ENCODE results near the gene TIMM22.
"Not testable (repeated sequence)": the region's sequence is repeated elsewhere in the genome, so short reads cannot be mapped to it uniquely, and the experiment has no call there.

TIMM22 gene

GRCh38 chr17:1039511-1040215, 42.7 kb downstream of the TIMM22 start:
- Mint-ChIP-seq H3K4me3 (no peak overlapping the region), H3K4me1 (peaks cover 7% of the 10 kb centered on the region), H3K27ac (no peak overlapping the region), H3K36me3 (peaks cover 16% of the 10 kb centered on the region), H3K9me3 (no peaks in the 10 kb centered on the region), H3K27me3 (no peaks in the 10 kb centered on the region)
- ATAC-seq (ENCODE audit: low read depth) (no peak), DNase-seq (ENCODE audit: low spot score in 2 of 2) (no peak)

DNA sequence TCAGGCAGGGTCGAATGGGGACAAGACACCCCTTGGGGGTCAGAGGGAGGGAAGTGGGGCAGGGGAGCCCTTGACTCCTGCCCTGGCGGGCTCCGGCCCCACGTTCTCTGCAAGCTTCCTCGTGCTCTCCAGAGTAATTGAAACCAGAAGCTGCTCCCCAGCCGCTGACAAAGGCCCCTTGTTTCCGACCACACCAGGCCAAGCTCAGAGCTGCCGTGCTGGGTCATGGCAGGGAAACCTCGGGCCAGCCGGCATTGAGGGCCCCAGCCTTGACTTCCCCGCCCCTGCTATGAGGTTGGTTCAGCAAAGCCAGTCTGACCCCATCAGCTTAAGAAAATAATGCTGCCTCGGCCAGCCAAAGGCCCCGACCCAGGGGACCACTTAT, 43.3 kb downstream of the TIMM22 start:
- Mint-ChIP-seq H3K4me1 (peaks cover 5% of the 10 kb centered on the region), H3K36me3 (peaks cover 19% of the 10 kb centered on the region), H3K9me3 (no peaks in the 10 kb centered on the region), H3K27me3 (no peaks in the 10 kb centered on the region), H3K27ac (no peak overlapping the region), H3K4me3 (no peak overlapping the region)
- ATAC-seq (ENCODE audit: low read depth) (no peak), DNase-seq (ENCODE audit: low spot score in 2 of 2) (no peak)

GRCh38 chr17:1041746-1042145, 44.8 kb downstream of the TIMM22 start:
- H3K27ac Mint-ChIP-seq = no peak overlapping the region

GRCh38 chr17:1042486-1042885, 45.6 kb downstream of the TIMM22 start:
- Mint-ChIP-seq H3K4me1 (peaks cover 5% of the 10 kb centered on the region), H3K4me3 (no peak overlapping the region), H3K27ac (no peak overlapping the region), H3K27me3 (no peaks in the 10 kb centered on the region), H3K36me3 (peaks cover 22% of the 10 kb centered on the region), H3K9me3 (no peaks in the 10 kb centered on the region)
- ATAC-seq (ENCODE audit: low read depth) (no peak), DNase-seq (ENCODE audit: low spot score in 2 of 2) (no peak)

More at GRCh38 chr17:1041746-1042145, 44.8 kb downstream of the TIMM22 start:
- Mint-ChIP-seq H3K27me3 (no peaks in the 10 kb centered on the region), H3K4me1 (peaks cover 5% of the 10 kb centered on the region), H3K36me3 (peaks cover 22% of the 10 kb centered on the region), H3K9me3 (no peaks in the 10 kb centered on the region), H3K4me3 (no peak overlapping the region)
- ATAC-seq (ENCODE audit: low read depth) (no peak), DNase-seq (ENCODE audit: low spot score in 2 of 2) (no peak)

DNA sequence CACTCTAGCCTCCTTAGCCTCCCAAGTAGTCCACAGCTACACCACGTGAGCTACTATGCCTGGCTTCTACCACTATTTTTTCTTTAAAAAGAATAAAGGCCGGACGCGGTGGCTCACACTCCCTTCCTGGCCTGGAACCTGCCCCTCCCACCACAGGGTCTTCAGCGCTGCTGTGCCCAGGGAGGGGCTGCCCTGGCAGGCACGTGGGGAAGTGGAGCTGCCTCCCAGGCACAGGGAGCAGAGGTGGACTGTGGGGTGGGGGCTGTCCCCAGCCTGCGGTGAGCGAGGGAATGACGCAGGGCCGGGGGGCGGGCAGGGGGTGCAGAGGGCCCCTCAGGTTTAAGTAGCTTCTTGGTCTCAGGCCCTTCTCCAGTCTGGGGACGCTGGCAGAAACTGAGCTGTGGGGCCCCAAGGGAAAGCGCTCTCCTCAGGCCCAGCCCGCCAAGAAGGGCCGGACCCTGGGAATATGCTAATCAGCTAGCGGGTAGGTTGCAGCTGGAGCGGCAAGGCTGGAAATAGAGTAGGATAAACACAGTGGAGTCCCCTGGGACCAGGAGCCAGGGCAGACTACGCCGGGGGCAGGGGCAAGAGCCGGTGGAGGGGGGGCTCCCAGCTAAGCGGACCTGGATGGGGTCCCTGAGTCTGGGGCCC, 46.8 kb downstream of the TIMM22 start:
- Mint-ChIP-seq H3K27ac (no peak overlapping the region), H3K4me1 (peaks cover 5% of the 10 kb centered on the region), H3K9me3 (no peaks in the 10 kb centered on the region), H3K27me3 (no peaks in the 10 kb centered on the region), H3K36me3 (peaks cover 23% of the 10 kb centered on the region), H3K4me3 (no peak overlapping the region)
- DNase-seq (ENCODE audit: low spot score in 2 of 2) (no peak), ATAC-seq (ENCODE audit: low read depth) (no peak)

DNA sequence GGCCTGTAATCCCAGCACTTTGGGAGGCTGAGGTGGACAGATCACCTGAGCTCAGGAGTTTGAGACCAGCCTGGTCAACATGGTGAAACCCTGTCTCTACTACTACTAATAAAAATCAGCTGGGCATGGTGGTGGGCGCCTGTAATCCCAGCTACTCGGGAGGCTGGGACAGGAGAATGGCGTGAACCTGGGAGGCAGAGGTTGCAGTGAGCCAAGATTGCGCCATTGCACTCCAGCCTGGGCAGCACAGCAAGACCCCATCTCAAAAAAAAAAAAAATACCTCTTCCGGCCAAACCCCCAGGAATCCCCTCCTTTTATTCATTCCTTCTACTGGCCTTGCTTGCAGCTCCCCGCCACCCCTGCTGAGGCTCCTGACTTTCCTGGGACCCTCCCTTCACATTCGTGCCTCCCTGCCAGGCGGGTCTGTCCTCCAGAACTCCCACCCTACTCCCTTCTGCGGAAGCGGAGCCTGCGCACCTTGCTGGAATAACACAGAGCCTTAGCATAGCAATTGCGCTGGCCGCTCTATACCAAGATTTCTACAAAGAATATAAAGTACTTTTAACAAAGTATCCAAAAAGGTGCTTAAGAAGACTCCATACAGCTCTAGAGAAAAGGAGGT, 47.6 kb downstream of the TIMM22 start:
- H3K36me3 Mint-ChIP-seq = peaks cover 25% of the 10 kb centered on the region
- not testable (repeated sequence) for H3K27ac Mint-ChIP-seq; H3K4me1 Mint-ChIP-seq; H3K9me3 Mint-ChIP-seq; DNase-seq (ENCODE audit: low spot score in 2 of 2); H3K27me3 Mint-ChIP-seq; H3K4me3 Mint-ChIP-seq; ATAC-seq (ENCODE audit: low read depth)

DNA sequence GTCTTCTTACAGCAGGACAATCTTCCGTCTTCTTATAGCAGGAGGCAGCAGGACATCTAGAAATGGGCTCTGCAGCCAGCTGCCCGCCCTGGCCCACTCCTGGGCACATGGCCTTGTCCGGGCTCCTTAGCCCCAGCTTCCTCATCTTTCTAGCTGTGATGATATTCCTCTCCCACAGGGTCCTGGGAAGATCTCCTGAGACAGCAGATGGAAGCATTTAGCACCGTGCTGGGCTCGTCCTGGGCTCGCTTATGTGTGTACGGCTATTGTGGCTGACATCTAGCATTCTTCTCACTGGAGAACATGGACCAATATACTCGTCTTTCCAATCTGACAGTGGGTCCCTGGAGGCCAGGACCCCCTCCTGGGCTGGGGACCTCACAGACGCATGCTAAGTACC, 48.5 kb downstream of the TIMM22 start:
- no peak overlapping the region for H3K27ac Mint-ChIP-seq
- ATAC-seq (ENCODE audit: low read depth) (no peak), DNase-seq (ENCODE audit: low spot score in 2 of 2) (no peak)
- H3K27me3 Mint-ChIP-seq = no peaks in the 10 kb centered on the region
- no peaks in the 10 kb centered on the region for H3K9me3 Mint-ChIP-seq
- peaks cover 5% of the 10 kb centered on the region for H3K4me1 Mint-ChIP-seq
- H3K36me3 Mint-ChIP-seq = peaks cover 27% of the 10 kb centered on the region
- H3K4me3 Mint-ChIP-seq = no peak overlapping the region

GRCh38 chr17:1047177-1047878, 50.4 kb downstream of the TIMM22 start:
- Mint-ChIP-seq H3K27ac (no peak overlapping the region), H3K36me3 (peaks cover 23% of the 10 kb centered on the region), H3K4me1 (peaks cover 3% of the 10 kb centered on the region), H3K4me3 (no peak overlapping the region), H3K9me3 (no peaks in the 10 kb centered on the region), H3K27me3 (no peaks in the 10 kb centered on the region)
- DNase-seq (ENCODE audit: low spot score in 2 of 2) = no peak
- no peak for ATAC-seq (ENCODE audit: low read depth)

GRCh38 chr17:1047879-1048470, 51.0 kb downstream of the TIMM22 start:
- Mint-ChIP-seq H3K27ac (no peak overlapping the region), H3K9me3 (no peaks in the 10 kb centered on the region), H3K27me3 (no peaks in the 10 kb centered on the region), H3K4me3 (no peak overlapping the region), H3K36me3 (peaks cover 18% of the 10 kb centered on the region), H3K4me1 (no peaks in the 10 kb centered on the region)
- DNase-seq (ENCODE audit: low spot score in 2 of 2) (no peak), ATAC-seq (ENCODE audit: low read depth) (no peak)

DNA sequence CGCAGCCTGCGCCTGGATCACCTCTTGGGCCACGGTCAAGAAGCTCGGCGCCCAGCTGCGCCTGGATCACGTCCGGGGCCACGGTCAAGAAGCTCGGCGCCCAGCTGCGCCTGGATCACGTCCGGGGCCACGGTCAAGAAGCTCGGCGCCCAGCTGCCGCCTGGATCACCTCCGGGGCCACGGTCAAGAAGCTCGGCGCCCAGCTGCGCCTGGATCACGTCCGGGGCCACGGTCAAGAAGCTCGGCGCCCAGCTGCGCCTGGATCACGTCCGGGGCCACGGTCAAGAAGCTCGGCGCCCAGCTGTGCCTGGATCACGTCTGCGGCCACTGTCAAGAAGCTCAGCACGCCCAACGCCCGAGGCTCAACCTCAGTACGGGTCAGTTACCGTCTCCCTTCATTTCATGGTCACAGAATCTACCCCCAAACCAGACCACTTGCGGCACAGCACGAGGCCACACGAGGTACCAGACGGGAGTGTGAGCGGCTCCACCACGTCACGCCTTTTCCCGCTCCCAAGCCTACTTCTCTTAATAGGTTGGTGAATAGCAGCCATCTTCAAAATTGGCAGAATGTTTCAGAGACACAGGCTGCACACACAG, 51.7 kb downstream of the TIMM22 start:
- not testable (repeated sequence) for H3K27me3 Mint-ChIP-seq; H3K4me3 Mint-ChIP-seq; ATAC-seq (ENCODE audit: low read depth); H3K4me1 Mint-ChIP-seq; H3K27ac Mint-ChIP-seq; H3K9me3 Mint-ChIP-seq; DNase-seq (ENCODE audit: low spot score in 2 of 2)
- H3K36me3 Mint-ChIP-seq = peaks cover 18% of the 10 kb centered on the region

DNA sequence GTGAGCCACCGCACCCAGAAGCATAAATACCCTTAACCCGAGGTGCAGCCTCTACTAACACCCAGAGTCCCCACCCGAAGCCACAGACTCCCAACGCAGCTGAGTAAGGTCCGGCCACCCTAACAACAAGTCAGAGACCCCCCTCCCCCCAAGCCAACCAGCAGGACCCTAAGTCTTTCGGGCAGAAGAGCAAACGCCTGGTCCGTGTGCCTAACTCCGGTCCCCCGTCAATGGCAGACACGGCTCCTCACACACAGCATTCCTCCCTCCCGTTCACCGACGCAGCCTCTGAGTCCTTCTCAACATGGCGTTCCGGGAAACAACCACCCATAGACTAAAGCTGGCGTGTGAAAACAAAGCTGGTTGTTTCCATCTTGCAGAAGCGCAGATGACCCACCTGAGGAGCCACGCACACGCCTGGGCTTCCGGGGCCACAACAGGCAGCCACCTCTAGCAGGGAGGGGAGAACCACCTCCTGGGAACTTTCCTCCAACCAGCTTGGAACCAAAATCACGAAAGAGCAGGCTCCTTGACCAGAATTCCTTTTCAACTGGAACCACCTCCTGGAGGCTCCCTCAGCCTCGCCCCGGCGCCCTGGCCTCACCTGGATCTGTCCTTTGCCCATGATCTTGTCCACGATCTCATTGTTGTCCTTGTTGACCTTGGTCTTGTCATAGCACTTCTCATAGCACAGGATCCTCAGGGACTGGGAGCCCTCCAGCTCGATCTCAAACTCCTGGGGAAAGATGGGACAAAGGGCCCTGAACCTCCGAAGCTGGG, 52.7 kb downstream of the TIMM22 start:
- Mint-ChIP-seq H3K4me3 (no peak overlapping the region), H3K9me3 (no peaks in the 10 kb centered on the region), H3K27me3 (no peaks in the 10 kb centered on the region), H3K36me3 (peaks cover 20% of the 10 kb centered on the region), H3K27ac (no peak overlapping the region), H3K4me1 (no peaks in the 10 kb centered on the region)
- DNase-seq (ENCODE audit: low spot score in 2 of 2) (no peak), ATAC-seq (ENCODE audit: low read depth) (no peak)

DNA sequence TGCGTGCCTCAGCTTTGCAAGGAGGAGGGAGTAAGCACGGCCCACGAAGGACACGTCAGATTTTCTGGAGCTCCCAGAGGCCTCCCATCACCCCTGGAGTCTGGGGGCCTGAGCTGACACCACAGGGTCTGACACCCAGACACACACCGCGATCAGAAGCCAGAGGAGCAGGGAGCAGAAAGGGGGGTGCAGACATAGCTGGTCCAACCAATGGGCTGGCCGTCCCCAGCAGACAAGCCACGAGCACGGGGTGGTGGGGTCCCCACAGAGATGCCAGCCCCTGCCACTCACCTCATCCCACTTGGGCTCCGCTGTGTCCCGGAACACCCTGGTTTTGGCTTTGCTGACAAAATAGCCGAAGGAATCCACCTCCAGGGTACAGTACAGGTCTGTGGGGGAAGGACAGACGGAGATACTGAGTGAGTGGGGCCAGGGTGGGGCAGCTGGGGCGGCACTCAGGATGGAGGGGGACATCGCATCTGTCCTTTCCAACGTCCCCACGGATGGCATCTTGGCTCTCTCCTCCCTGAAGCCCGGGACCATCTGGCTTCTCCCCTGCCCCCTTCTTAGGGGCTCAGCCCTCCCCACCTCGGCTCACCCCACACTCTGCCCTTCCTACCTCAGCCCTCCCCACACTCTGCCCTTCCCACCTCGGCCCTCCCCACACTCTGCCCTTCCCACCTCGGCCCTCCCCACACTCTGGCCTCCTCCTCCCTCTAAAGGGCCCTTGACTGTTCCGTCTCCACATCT, 53.5 kb downstream of the TIMM22 start:
- peaks cover 18% of the 10 kb centered on the region for H3K36me3 Mint-ChIP-seq

More for the DNA sequence above, 53.5 kb downstream of the TIMM22 start:
- Mint-ChIP-seq H3K27ac (no peak overlapping the region), H3K4me3 (no peak overlapping the region), H3K27me3 (no peaks in the 10 kb centered on the region), H3K9me3 (no peaks in the 10 kb centered on the region), H3K4me1 (no peaks in the 10 kb centered on the region)
- no peak for ATAC-seq (ENCODE audit: low read depth)
- no peak for DNase-seq (ENCODE audit: low spot score in 2 of 2)

Measured in memory B cell (primary cell).